Measurements from ENCODE around the gene C1orf159.
"Not testable (repeated sequence)": the region's sequence is repeated elsewhere in the genome, so short reads cannot be mapped to it uniquely, and the experiment has no call there.

The C1orf159 gene

GRCh38 chr1:1069711-1070676, 45.9 kb downstream of the C1orf159 start:
- no peak overlapping the region for H3K4me3 ChIP-seq (ENCODE audit: low read length)
- DNase-seq (ENCODE audit: low read depth) = no peak
- H3K27me3 ChIP-seq (replicated peaks; ENCODE audit: control insufficient read depth, insufficient read depth, low read length) = peaks cover 18% of the 10 kb centered on the region
- H3K9ac ChIP-seq (ENCODE audit: low read length) = no peak overlapping the region
- no peaks in the 10 kb centered on the region for H3K36me3 ChIP-seq (ENCODE audit: control insufficient read depth, insufficient read depth, low read length, severe bottlenecking)
- no peaks in the 10 kb centered on the region for H3K9me3 ChIP-seq (ENCODE audit: control insufficient read depth, low read length)
- no peaks in the 10 kb centered on the region for H3K4me1 ChIP-seq (ENCODE audit: control insufficient read depth, insufficient read depth, low read length)

- Histone ChIP-seq H3K4me3 (ENCODE audit: low read length) (peak overlapping the region; percentile 59), H3K9me3 (ENCODE audit: control insufficient read depth, low read length) (no peaks in the 10 kb centered on the region), H3K36me3 (ENCODE audit: control insufficient read depth, insufficient read depth, low read length, severe bottlenecking) (no peaks in the 10 kb centered on the region), H3K9ac (ENCODE audit: low read length) (no peak overlapping the region), H3K4me1 (ENCODE audit: control insufficient read depth, insufficient read depth, low read length) (no peaks in the 10 kb centered on the region), H3K27me3 (replicated peaks; ENCODE audit: control insufficient read depth, insufficient read depth, low read length) (peaks cover 18% of the 10 kb centered on the region)
- DNase-seq (ENCODE audit: low read depth) = peak; percentile 58
Observed at GRCh38 chr1:1069056-1069710, 46.7 kb downstream of the C1orf159 start.

- no peaks in the 10 kb centered on the region for H3K9me3 ChIP-seq (ENCODE audit: control insufficient read depth, low read length)
- H3K27me3 ChIP-seq (replicated peaks; ENCODE audit: control insufficient read depth, insufficient read depth, low read length) = peaks cover 23% of the 10 kb centered on the region
- H3K4me3 ChIP-seq (ENCODE audit: low read length) = no peak overlapping the region
- H3K4me1 ChIP-seq (ENCODE audit: control insufficient read depth, insufficient read depth, low read length) = no peaks in the 10 kb centered on the region
- no peak for DNase-seq (ENCODE audit: low read depth)
- H3K36me3 ChIP-seq (ENCODE audit: control insufficient read depth, insufficient read depth, low read length, severe bottlenecking) = no peaks in the 10 kb centered on the region
- no peak overlapping the region for H3K9ac ChIP-seq (ENCODE audit: low read length)
Observed at GRCh38 chr1:1068517-1069055, 47.3 kb downstream of the C1orf159 start.

- no peaks in the 10 kb centered on the region for H3K36me3 ChIP-seq (ENCODE audit: control insufficient read depth, insufficient read depth, low read length, severe bottlenecking)
- H3K4me3 ChIP-seq (ENCODE audit: low read length) = no peak overlapping the region
- no peaks in the 10 kb centered on the region for H3K4me1 ChIP-seq (ENCODE audit: control insufficient read depth, insufficient read depth, low read length)
- DNase-seq (ENCODE audit: low read depth) = no peak
- H3K9ac ChIP-seq (ENCODE audit: low read length) = no peak overlapping the region
- H3K27me3 ChIP-seq (replicated peaks; ENCODE audit: control insufficient read depth, insufficient read depth, low read length) = peaks cover 29% of the 10 kb centered on the region
- no peaks in the 10 kb centered on the region for H3K9me3 ChIP-seq (ENCODE audit: control insufficient read depth, low read length)
Observed at GRCh38 chr1:1067860-1068516, 47.9 kb downstream of the C1orf159 start.

DNA sequence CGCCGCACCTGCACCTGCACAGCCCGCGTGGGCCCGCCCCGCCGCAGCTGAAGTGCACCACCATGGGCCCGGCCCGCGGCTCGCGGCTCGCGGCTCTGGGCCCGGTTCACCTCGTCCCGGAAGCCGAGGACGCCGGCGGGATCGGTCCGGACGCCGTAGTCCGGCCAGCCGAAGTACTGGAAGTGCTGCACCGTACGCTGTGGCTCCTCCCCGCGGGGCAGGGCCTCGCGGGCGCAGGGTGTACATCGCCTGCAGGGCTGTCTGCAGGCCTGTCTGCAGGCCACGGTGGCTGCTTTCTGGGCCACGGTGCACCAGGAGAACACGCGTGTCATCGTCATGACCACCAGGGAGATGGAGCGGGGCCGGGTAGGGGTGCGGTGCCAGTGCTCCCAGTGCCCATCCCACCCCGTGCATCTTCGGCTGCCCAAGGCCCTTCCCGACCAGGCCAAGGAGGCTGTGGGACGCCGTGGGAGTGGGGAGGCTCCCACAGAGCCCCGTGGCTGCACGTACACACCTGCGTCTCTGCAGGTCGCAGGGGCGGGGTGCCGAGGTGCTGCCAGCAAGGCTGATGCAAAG, 48.5 kb downstream of the C1orf159 start:
- H3K9me3 ChIP-seq (ENCODE audit: control insufficient read depth, low read length) = no peaks in the 10 kb centered on the region
- H3K4me1 ChIP-seq (ENCODE audit: control insufficient read depth, insufficient read depth, low read length) = no peaks in the 10 kb centered on the region
- no peaks in the 10 kb centered on the region for H3K36me3 ChIP-seq (ENCODE audit: control insufficient read depth, insufficient read depth, low read length, severe bottlenecking)
- no peak overlapping the region for H3K9ac ChIP-seq (ENCODE audit: low read length)
- H3K4me3 ChIP-seq (ENCODE audit: low read length) = no peak overlapping the region
- peaks cover 33% of the 10 kb centered on the region for H3K27me3 ChIP-seq (replicated peaks; ENCODE audit: control insufficient read depth, insufficient read depth, low read length)
- no peak for DNase-seq (ENCODE audit: low read depth)

DNA sequence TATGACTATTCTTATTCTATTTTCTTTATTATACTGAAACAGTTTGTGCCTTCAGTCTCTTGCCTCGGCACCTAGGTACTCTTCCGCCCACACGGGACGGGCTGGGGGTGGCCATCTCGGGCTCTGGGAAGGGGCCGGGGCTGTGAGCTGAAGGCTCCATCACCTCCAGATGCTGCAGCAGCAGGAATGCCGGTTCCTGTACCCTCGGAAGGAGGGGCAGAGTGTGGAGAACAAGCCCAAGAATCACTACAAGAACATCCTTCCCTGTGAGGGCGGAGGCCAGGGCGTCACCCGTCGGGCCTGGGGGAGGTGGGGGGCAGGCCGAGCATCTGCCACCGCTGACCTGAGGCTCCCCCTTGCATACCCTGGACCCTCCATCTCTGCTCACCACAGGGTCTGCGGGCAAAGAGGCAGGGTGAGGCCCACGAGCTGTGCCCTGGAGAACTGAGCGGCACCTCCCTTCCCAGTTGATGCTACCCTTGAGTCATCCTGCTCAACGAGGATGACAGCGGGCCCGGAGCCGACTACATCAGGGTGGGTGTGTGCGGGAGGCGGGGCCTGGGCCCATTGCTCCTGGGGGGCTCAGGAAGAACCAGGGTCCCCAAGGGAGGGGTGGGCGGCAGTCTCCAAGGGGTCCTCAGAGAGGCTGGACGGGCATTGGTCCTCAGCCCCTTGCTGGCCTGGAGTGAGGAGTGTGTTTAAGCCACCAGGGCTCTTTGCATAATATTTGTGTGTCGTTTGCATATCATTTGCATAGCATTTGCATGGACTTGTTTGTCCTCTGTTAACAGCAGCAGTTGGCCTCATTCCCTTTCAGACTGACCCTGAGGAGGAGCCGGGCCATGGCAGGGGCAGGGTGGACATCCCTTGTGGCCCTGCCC, 49.2 kb downstream of the C1orf159 start:
- Histone ChIP-seq H3K36me3 (ENCODE audit: control insufficient read depth, insufficient read depth, low read length, severe bottlenecking) (no peaks in the 10 kb centered on the region), H3K4me3 (ENCODE audit: low read length) (no peak overlapping the region), H3K9ac (ENCODE audit: low read length) (no peak overlapping the region), H3K4me1 (ENCODE audit: control insufficient read depth, insufficient read depth, low read length) (no peaks in the 10 kb centered on the region), H3K27me3 (replicated peaks; ENCODE audit: control insufficient read depth, insufficient read depth, low read length) (peaks cover 34% of the 10 kb centered on the region), H3K9me3 (ENCODE audit: control insufficient read depth, low read length) (no peaks in the 10 kb centered on the region)
- no peak for DNase-seq (ENCODE audit: low read depth)

- H3K9me3 ChIP-seq (ENCODE audit: control insufficient read depth, low read length); H3K9ac ChIP-seq (ENCODE audit: low read length); DNase-seq (ENCODE audit: low read depth); H3K4me1 ChIP-seq (ENCODE audit: control insufficient read depth, insufficient read depth, low read length); H3K36me3 ChIP-seq (ENCODE audit: control insufficient read depth, insufficient read depth, low read length, severe bottlenecking); H3K4me3 ChIP-seq (ENCODE audit: low read length): not testable (repeated sequence)
- peaks cover 36% of the 10 kb centered on the region for H3K27me3 ChIP-seq (replicated peaks; ENCODE audit: control insufficient read depth, insufficient read depth, low read length)
Observed at GRCh38 chr1:1065940-1066304, 50.0 kb downstream of the C1orf159 start.

- Histone ChIP-seq H3K27me3 (replicated peaks; ENCODE audit: control insufficient read depth, insufficient read depth, low read length) (peaks cover 36% of the 10 kb centered on the region), H3K4me3 (ENCODE audit: low read length) (no peak overlapping the region), H3K9ac (ENCODE audit: low read length) (no peak overlapping the region), H3K36me3 (ENCODE audit: control insufficient read depth, insufficient read depth, low read length, severe bottlenecking) (no peaks in the 10 kb centered on the region), H3K9me3 (ENCODE audit: control insufficient read depth, low read length) (no peaks in the 10 kb centered on the region), H3K4me1 (ENCODE audit: control insufficient read depth, insufficient read depth, low read length) (no peaks in the 10 kb centered on the region)
- DNase-seq (ENCODE audit: low read depth) = no peak
Observed at GRCh38 chr1:1065265-1065939, 50.5 kb downstream of the C1orf159 start.

DNA sequence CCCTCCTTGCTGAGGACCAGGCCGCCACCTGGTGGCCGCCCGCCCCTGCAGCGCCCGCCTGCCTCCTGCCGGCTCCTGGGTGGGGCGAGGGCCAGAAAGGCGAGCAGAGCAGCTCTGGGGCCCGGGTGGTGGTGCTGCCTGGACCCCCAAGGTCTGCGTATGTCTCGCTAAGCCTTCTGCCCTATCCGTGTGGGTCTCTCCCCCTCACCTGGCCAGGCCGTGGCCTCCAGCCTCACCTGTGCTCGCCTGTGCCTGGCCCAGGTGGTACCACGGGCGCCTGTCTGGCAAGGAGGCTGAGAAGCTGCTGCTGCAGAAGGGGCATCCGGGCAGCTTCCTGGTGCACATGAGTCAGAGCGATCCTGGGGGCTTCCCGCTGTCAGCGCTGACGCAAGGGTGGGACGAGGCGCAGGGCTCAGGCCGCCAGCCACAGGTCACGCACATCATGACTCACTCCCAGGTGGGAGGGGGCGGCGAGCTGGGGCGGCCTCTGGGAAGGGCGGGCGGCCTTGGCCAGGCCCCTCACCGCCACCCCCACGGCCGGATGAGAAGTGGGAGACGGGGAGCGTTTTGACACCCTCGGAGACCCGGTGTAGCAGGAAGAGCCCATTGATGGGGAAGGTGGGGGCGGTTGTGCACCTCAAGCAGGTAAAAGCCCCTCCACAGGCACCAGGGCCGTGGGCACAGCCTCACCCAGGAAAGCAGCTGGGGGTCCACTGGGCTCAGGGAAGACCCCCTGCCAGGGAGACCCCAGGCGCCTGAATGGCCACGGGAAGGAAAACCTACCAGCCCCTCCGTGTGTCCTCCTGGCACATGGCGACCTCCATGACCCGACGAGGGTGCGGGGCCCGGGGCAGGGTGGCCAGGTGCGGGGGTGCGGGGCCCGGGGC, 51.7 kb downstream of the C1orf159 start:
- peaks cover 29% of the 10 kb centered on the region for H3K27me3 ChIP-seq (replicated peaks; ENCODE audit: control insufficient read depth, insufficient read depth, low read length)
- no peaks in the 10 kb centered on the region for H3K4me1 ChIP-seq (ENCODE audit: control insufficient read depth, insufficient read depth, low read length)
- no peaks in the 10 kb centered on the region for H3K9me3 ChIP-seq (ENCODE audit: control insufficient read depth, low read length)
- H3K4me3 ChIP-seq (ENCODE audit: low read length) = no peak overlapping the region
- peak; percentile 60 for DNase-seq (ENCODE audit: low read depth)
- H3K9ac ChIP-seq (ENCODE audit: low read length) = no peak overlapping the region
- H3K36me3 ChIP-seq (ENCODE audit: control insufficient read depth, insufficient read depth, low read length, severe bottlenecking) = no peaks in the 10 kb centered on the region
